ENCODE measurements around the gene ASB8.
"Not testable (repeated sequence)": the region's sequence is repeated elsewhere in the genome, so short reads cannot be mapped to it uniquely, and the experiment has no call there.

ASB8 gene

GRCh38 chr12:48131517-48131916, 25.8 kb downstream of the ASB8 start:
- no peak for DNase-seq

- DNase-seq = no peak
Measured at GRCh38 chr12:48129376-48129775, 27.9 kb downstream of the ASB8 start.

GRCh38 chr12:48128800-48129199, 28.5 kb downstream of the ASB8 start:
- no peak for DNase-seq

DNA sequence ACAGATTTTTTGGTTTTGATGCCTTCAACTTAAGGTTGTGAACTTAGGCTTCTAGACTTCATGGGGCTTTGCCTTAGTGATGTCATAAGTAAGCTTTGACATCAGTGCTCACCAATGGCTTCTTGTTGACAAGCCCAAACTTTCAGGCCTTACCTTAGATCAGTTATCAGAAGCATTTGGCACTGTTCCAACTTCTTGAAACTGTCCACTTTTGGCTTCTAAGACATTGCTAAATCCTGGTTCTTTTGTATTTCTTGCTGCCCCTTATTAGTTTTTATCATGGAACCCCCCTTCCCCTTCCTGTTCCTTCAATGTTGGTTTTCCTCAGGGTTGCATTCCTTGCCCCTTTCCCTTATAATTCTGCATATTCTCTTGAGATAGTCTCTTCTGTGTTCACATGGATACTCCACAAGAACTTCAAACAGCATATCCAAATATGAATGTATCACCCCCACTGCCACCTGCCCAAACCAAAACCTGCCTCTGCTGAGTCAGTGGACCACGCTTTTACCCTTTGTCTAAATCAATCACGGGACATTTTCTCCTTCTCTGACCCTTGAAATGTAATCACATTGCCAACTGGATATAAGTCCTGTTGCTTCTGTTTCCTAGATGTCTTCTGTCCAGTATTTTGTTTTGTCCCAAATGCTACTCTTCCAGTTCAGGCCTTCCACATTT, 30.2 kb downstream of the ASB8 start:
- DNase-seq = no peak

DNA sequence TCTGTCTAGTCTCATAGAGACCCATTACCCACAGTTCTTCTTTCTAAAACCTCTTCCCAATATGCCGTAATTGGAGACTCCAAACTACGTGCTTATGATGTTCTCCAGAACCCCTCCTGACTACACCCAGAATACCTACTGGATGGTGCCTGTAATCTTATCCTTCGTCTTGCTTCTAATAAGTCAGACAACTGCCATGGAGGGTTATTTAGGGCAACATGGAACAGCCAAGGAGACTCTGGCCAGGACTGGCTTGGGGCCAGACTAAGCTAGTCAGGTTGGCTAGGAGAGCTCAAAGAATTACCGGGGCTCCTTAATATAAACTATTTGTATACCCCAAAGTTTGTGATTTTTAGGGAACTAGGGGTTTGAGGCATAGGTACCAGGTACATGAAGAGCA, 31.3 kb downstream of the ASB8 start:
- no peak for DNase-seq

DNA sequence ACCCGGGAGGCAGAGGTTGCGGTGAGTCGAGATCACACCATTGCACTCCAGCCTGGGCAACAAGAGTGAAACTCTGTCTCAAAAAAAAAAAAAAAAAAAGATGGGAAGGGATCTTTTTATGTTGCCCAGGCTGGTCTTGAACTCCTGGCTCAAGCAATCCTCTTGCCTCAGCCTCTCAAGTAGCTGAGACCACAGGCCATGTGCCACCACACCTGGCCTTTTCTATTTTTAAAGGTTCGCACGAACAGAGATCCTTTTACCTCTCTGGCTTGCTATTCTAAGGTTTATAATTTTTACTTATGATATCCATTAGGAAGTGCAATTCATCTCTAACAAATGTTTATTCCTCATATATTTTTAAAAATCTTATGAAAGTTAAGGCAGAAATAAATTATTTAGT, 31.8 kb downstream of the ASB8 start:
- not testable (repeated sequence) for DNase-seq

DNA sequence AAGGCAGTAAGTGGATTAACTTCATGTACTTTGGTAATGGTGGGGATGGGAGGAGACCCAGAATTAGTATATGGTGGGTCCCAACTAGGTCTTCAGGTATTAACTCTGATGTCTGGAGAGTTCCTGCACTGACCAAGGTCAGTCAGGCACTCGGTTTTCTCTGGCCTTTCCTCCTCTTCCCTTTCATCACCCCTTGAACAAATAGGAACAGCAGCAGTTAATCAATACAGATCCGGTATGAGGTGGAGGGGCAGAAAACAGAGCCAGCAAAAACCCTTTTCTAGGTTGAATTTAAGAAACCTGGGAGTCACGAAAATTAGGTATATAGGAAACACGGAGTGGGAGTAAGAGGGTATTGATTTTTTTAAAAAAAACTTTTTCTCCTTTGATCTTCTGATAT, 34.1 kb downstream of the ASB8 start:
- no peak for DNase-seq

GRCh38 chr12:48122065-48122834, 35.1 kb downstream of the ASB8 start:
- no peak for DNase-seq

DNA sequence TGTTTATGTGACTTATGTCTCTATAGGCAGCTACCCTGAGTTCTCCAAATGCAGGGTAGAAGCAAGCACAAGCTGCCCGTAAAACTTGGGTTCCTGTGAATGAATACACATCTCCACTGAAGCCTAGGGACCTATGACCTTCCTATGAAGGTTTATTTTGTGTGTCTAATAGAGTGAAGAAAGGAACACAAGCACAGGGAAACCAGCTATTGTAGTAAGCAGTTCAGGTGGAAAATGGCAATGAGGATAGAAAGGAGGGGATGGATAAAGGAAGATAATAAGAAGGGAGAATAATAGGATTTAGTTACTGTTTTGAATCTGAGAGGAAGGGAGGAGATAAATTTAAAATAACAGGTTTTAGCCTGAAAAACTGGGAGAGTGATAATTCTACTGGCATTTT, 35.8 kb downstream of the ASB8 start:
- DNase-seq = no peak

- no peak for DNase-seq
Measured at GRCh38 chr12:48119834-48120195, 37.5 kb downstream of the ASB8 start.

GRCh38 chr12:48119078-48119833, 38.1 kb downstream of the ASB8 start, which contains the start of gene PFKM:
PFKM (plus strand) TSS chr12:48119364; CDS start chr12:48122775, 3,411 bp downstream.
- DNase-seq = peak; percentile 66

GRCh38 chr12:48118284-48118871, 38.9 kb downstream of the ASB8 start:
- DNase-seq = no peak

DNA sequence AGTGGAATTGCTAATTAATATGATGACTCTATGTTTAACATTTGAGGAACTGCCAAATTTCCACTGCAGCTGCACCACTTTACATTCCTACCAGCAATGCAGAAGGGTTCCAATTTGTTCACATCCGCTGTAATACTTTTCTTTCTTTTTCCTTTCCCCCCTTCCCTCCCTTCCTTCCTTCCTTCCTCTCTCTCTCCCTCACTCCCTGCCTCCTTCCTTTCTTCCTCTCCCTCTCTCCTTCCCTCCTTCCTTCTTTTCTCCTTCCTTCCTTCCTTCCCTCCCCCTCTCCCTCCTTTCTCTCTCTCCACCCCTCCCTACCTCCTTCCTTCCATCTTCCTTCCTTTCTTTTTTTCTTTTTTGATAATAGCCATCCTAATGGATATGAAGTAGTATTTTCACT, 41.4 kb downstream of the ASB8 start:
- no peak for DNase-seq

DNA sequence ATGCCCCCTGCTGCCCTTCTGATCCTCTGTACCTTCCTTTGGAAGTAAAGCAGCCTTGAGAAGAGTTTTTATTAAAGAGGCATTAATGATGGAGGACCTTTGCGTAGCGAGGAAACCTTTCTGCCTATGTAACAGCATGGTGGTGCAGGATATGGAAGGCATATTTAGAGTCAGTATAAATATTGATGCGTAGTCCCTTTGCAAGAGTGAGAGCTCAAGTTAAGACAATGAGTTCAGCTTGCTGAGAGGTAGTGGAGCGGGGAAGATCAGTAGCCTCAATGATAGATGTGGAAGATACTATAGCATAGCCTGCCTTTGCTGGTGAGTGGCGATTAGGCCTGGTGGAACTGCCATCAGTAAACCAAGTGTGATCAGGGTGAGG, 46.0 kb downstream of the ASB8 start:
- not testable (repeated sequence) for DNase-seq

DNA sequence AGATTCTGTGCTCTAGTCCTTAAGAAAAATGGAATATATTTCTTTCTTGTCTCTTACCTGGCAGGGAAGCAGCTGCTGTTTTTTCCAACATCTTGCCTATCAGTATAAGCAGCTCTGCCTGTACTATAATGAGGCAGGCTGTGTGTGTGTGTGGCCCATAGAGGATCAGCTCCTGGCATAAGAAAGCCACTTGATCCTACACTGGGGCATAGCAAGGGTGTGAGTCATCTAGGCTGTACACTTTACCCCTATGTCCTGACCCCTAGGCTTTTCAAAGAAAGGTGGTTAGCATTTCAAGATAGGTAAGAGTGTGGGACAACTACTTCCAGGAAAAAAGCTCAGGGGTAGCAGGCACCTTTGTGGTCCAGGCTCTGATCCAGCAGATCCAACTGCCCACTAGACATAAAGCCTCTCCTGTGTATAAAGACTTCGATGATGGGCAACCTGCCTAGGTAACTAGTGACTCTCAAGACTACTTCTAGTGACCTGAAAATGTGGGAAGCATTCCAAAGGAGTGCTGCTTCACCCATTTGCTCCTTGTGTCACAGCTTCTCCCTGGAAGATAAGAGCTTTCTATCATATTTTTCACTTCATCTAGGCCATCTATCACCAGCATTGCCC, 46.5 kb downstream of the ASB8 start:
- DNase-seq = no peak

GRCh38 chr12:48109424-48109823, 47.9 kb downstream of the ASB8 start:
- no peak for DNase-seq

GRCh38 chr12:48106681-48107613, 50.4 kb downstream of the ASB8 start:
- no peak for DNase-seq

DNA sequence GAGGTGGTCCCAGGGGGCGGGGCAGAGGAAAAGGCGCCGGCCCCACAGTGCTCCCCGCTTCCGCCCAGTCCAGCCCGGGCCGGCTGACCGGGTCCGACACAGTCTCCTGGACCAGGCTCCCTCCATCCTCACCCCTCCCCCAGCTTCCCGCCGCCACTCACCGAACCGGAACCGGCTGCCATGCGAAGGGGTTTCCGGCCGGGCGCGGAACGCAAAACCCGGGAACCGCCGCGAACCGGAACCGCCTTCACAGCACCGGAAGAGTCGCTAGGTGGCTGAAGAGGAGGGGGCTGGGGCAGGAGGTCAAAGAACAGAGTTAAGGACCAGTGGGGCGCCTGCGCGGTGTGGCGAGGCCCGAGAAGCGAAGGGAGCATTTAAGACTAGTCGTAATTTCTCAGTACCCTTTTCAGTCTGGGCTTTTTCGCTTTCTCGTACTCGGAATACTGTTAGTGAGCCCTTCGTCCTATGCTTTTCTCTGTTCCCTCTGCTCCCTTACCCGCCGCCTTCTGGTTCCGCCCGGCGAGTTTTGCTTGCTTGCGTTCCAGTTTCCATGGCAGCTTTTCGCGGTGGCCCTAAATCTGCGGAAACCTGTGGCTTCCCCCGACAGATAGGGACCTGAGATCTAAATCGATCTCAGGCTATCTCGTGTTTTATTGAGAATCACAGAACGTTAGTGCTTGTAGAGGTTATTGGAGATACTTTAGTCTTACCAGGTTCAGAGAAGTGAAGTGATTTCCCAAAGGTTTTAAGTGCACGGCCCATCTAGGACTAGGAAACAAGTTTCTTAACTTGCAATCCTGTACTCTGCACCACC, 51.2 kb downstream of the ASB8 start, which contains the start of gene SENP1:
SENP1 (minus strand) TSS at position 213 of the 814 bp plus-strand sequence. CDS start 4,607 bp downstream, outside the sequence.
- DNase-seq = peak; percentile 90

GRCh38 chr12:48105321-48105866, 51.9 kb downstream of the ASB8 start:
- DNase-seq = peak; percentile 45

- no peak for DNase-seq
Measured at GRCh38 chr12:48104531-48104930, 52.8 kb downstream of the ASB8 start.
